ENCODE measurements around the gene CREB3L1. TPM values are rescaled to one million over a fixed set of nuclear protein-coding genes. Genes with fewer than 3 reads are reported as not detected.
"Not testable (repeated sequence)": the region's sequence is repeated elsewhere in the genome, so short reads cannot be mapped to it uniquely, and the experiment has no call there.

The CREB3L1 gene
- total RNA-seq, 1 donor from 2014 or later = 12.5 TPM

DNA sequence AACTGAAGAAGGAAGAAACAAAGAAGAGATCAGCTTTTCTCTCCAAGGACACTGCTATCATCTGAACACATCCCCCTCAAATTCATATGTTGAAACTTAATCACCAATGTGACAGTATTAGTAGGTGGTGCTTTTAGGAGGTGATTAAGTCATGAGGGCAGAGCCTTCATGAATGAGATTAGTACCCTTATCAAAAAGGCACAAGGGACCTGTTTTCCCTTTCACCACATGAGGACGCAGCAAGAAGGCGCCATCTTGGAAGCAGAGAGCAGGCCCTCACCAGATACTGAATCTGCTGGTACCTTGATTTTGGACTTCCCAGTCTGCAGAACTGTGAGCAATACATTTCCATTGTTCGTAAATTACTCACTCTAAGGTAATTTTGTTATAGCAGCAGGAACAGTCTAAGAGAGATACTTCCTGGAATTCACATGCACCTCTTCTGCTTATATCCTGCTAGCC lies 20.9 kb upstream of the CREB3L1 start:
- Histone ChIP-seq H3K9me3 (ENCODE audit: control insufficient read depth in 3 of 3, low read length in 3 of 3) (no peaks in the 10 kb centered on the region), H3K4me3 (ENCODE audit: low read length in 3 of 3) (no peak overlapping the region), H3K27me3 (ENCODE audit: control insufficient read depth in 3 of 3, insufficient read depth in 3 of 3, low read length in 3 of 3) (no peaks in the 10 kb centered on the region), H3K27ac (ENCODE audit: low read depth, low read length) (no peak overlapping the region), H3K9ac (ENCODE audit: low read depth in 1 of 3, low read length in 3 of 3) (no peak overlapping the region), H3K4me1 (ENCODE audit: control insufficient read depth in 3 of 3, insufficient read depth in 3 of 3, low read length in 3 of 3) (no peaks in the 10 kb centered on the region), H3K36me3 (ENCODE audit: control insufficient read depth in 3 of 3, insufficient read depth in 3 of 3, low read length in 3 of 3) (no peaks in the 10 kb centered on the region)

GRCh38 chr11:46259347-46259746 lies 18.1 kb upstream of the CREB3L1 start:
- not testable (repeated sequence) for H3K9ac ChIP-seq (ENCODE audit: low read depth in 1 of 3, low read length in 3 of 3); H3K27me3 ChIP-seq (ENCODE audit: control insufficient read depth in 3 of 3, insufficient read depth in 3 of 3, low read length in 3 of 3); H3K27ac ChIP-seq (ENCODE audit: low read depth, low read length); H3K4me1 ChIP-seq (ENCODE audit: control insufficient read depth in 3 of 3, insufficient read depth in 3 of 3, low read length in 3 of 3); H3K4me3 ChIP-seq (ENCODE audit: low read length in 3 of 3); H3K36me3 ChIP-seq (ENCODE audit: control insufficient read depth in 3 of 3, insufficient read depth in 3 of 3, low read length in 3 of 3); H3K9me3 ChIP-seq (ENCODE audit: control insufficient read depth in 3 of 3, low read length in 3 of 3)

- H3K9ac ChIP-seq (ENCODE audit: low read depth in 1 of 3, low read length in 3 of 3) = no peak overlapping the region
- no peaks in the 10 kb centered on the region for H3K4me1 ChIP-seq (ENCODE audit: control insufficient read depth in 3 of 3, insufficient read depth in 3 of 3, low read length in 3 of 3)
These were observed 17.4 kb upstream of the CREB3L1 start for GRCh38 chr11:46259971-46260560.

DNA sequence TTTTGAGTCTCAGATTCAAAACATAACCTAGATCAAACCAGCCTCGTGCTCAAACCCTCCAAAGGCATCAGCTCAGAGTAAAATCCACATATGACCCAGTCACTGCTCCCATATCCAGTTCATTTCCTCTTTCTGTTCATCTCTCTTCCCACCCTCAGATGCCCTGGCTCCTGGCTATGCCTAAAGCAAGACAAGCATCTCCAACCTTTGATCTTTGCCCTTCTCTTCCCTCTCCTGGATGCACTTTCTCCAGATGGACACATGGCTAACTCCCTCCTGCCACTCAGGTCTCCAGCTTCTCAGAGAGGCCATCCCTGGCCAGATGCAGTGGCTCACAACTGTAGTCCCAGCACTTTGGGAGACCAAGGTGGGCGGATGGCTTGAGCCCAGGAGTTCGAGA lies 14.3 kb upstream of the CREB3L1 start:
- Histone ChIP-seq H3K4me3 (ENCODE audit: low read length in 3 of 3) (no peak overlapping the region), H3K9ac (ENCODE audit: low read depth in 1 of 3, low read length in 3 of 3) (no peak overlapping the region), H3K27me3 (ENCODE audit: control insufficient read depth in 3 of 3, insufficient read depth in 3 of 3, low read length in 3 of 3) (no peaks in the 10 kb centered on the region), H3K4me1 (ENCODE audit: control insufficient read depth in 3 of 3, insufficient read depth in 3 of 3, low read length in 3 of 3) (peaks cover 0 to 7% (median 0%) of the 10 kb centered on the region in 3 donors), H3K36me3 (ENCODE audit: control insufficient read depth in 3 of 3, insufficient read depth in 3 of 3, low read length in 3 of 3) (no peaks in the 10 kb centered on the region), H3K27ac (ENCODE audit: low read depth, low read length) (no peak overlapping the region), H3K9me3 (ENCODE audit: control insufficient read depth in 3 of 3, low read length in 3 of 3) (no peaks in the 10 kb centered on the region)

More at GRCh38 chr11:46259971-46260560, 17.4 kb upstream of the CREB3L1 start:
- no peaks in the 10 kb centered on the region for H3K27me3 ChIP-seq (ENCODE audit: control insufficient read depth in 3 of 3, insufficient read depth in 3 of 3, low read length in 3 of 3)
- H3K27ac ChIP-seq (ENCODE audit: low read depth, low read length) = no peak overlapping the region
- H3K4me3 ChIP-seq (ENCODE audit: low read length in 3 of 3) = no peak overlapping the region
- H3K9me3 ChIP-seq (ENCODE audit: control insufficient read depth in 3 of 3, low read length in 3 of 3) = no peaks in the 10 kb centered on the region
- H3K36me3 ChIP-seq (ENCODE audit: control insufficient read depth in 3 of 3, insufficient read depth in 3 of 3, low read length in 3 of 3) = no peaks in the 10 kb centered on the region

- no peak overlapping the region for H3K4me3 ChIP-seq (ENCODE audit: low read length in 3 of 3)
- no peaks in the 10 kb centered on the region for H3K9me3 ChIP-seq (ENCODE audit: control insufficient read depth in 3 of 3, low read length in 3 of 3)
These were observed 13.4 kb upstream of the CREB3L1 start for GRCh38 chr11:46264030-46264429.

DNA sequence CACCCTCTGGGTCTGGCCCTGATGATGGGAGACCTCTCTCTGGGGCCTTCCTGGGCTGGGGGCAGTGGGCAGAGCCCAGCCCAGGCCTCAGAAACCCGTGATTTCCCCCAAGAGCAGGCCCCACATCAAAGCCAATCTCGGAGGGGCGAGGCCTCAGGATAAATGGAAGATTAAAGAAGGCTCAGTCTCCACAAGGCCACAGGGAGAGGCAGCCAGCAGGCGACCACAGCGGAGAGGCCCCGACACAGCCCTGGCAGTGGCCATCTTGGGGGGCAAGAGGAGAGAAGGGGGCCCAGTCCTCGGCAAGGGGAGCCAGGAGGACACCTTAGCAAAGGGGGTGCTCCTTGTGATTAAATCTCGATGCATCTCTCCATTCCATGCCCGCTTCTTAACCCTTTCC lies 12.5 kb upstream of the CREB3L1 start:
- Histone ChIP-seq H3K9ac (ENCODE audit: low read depth in 1 of 3, low read length in 3 of 3) (no peak overlapping the region), H3K36me3 (ENCODE audit: control insufficient read depth in 3 of 3, insufficient read depth in 3 of 3, low read length in 3 of 3) (no peaks in the 10 kb centered on the region), H3K9me3 (ENCODE audit: control insufficient read depth in 3 of 3, low read length in 3 of 3) (no peaks in the 10 kb centered on the region), H3K4me3 (ENCODE audit: low read length in 3 of 3) (no peak overlapping the region), H3K4me1 (ENCODE audit: control insufficient read depth in 3 of 3, insufficient read depth in 3 of 3, low read length in 3 of 3) (peaks cover 0 to 7% (median 0%) of the 10 kb centered on the region in 3 donors), H3K27me3 (ENCODE audit: control insufficient read depth in 3 of 3, insufficient read depth in 3 of 3, low read length in 3 of 3) (no peaks in the 10 kb centered on the region), H3K27ac (ENCODE audit: low read depth, low read length) (no peak overlapping the region)

More at GRCh38 chr11:46264030-46264429, 13.4 kb upstream of the CREB3L1 start:
- Histone ChIP-seq H3K4me1 (ENCODE audit: control insufficient read depth in 3 of 3, insufficient read depth in 3 of 3, low read length in 3 of 3) (peaks cover 0 to 7% (median 0%) of the 10 kb centered on the region in 3 donors), H3K27me3 (ENCODE audit: control insufficient read depth in 3 of 3, insufficient read depth in 3 of 3, low read length in 3 of 3) (no peaks in the 10 kb centered on the region), H3K27ac (ENCODE audit: low read depth, low read length) (no peak overlapping the region), H3K9ac (ENCODE audit: low read depth in 1 of 3, low read length in 3 of 3) (no peak overlapping the region), H3K36me3 (ENCODE audit: control insufficient read depth in 3 of 3, insufficient read depth in 3 of 3, low read length in 3 of 3) (no peaks in the 10 kb centered on the region)

DNA sequence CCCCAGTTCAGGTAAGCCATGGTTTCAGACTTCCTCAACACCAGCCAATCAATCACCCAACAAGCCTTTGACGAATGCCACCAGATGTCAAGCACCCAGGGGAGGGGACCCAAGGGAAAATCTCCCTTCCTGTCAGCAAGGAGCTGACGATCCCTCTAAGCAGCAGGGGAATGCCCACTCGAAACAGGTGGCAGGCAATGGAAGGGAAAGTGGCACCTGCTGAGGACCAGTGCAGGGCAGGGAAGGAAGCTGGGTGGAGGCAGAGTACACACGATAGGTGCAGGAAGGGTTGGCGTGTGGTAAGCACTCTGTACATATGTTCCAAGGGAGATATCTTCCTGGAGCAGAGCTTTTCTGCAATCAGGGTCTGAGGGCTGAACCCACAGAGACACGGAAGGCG lies 11.7 kb upstream of the CREB3L1 start:
- peaks cover 0 to 7% (median 0%) of the 10 kb centered on the region in 3 donors for H3K4me1 ChIP-seq (ENCODE audit: control insufficient read depth in 3 of 3, insufficient read depth in 3 of 3, low read length in 3 of 3)
- H3K4me3 ChIP-seq (ENCODE audit: low read length in 3 of 3) = no peak overlapping the region
- no peaks in the 10 kb centered on the region for H3K9me3 ChIP-seq (ENCODE audit: control insufficient read depth in 3 of 3, low read length in 3 of 3)
- no peak overlapping the region for H3K27ac ChIP-seq (ENCODE audit: low read depth, low read length)
- H3K36me3 ChIP-seq (ENCODE audit: control insufficient read depth in 3 of 3, insufficient read depth in 3 of 3, low read length in 3 of 3) = no peaks in the 10 kb centered on the region
- H3K27me3 ChIP-seq (ENCODE audit: control insufficient read depth in 3 of 3, insufficient read depth in 3 of 3, low read length in 3 of 3) = no peaks in the 10 kb centered on the region
- H3K9ac ChIP-seq (ENCODE audit: low read depth in 1 of 3, low read length in 3 of 3) = no peak overlapping the region

- H3K36me3 ChIP-seq (ENCODE audit: control insufficient read depth in 3 of 3, insufficient read depth in 3 of 3, low read length in 3 of 3) = no peaks in the 10 kb centered on the region
- no peaks in the 10 kb centered on the region for H3K27me3 ChIP-seq (ENCODE audit: control insufficient read depth in 3 of 3, insufficient read depth in 3 of 3, low read length in 3 of 3)
- no peak overlapping the region for H3K27ac ChIP-seq (ENCODE audit: low read depth, low read length)
- H3K9me3 ChIP-seq (ENCODE audit: control insufficient read depth in 3 of 3, low read length in 3 of 3) = no peaks in the 10 kb centered on the region
- no peak overlapping the region for H3K4me3 ChIP-seq (ENCODE audit: low read length in 3 of 3)
- no peak overlapping the region for H3K9ac ChIP-seq (ENCODE audit: low read depth in 1 of 3, low read length in 3 of 3)
- peaks cover 11 to 14% (median 12%) of the 10 kb centered on the region in 3 donors for H3K4me1 ChIP-seq (ENCODE audit: control insufficient read depth in 3 of 3, insufficient read depth in 3 of 3, low read length in 3 of 3)
These were observed 9.5 kb upstream of the CREB3L1 start for GRCh38 chr11:46267930-46268329.

GRCh38 chr11:46270684-46271083 lies 6.8 kb upstream of the CREB3L1 start:
- peaks cover 0 to 9% (median 2%) of the 10 kb centered on the region in 3 donors for H3K27me3 ChIP-seq (ENCODE audit: control insufficient read depth in 3 of 3, insufficient read depth in 3 of 3, low read length in 3 of 3)
- peaks cover 12 to 27% (median 18%) of the 10 kb centered on the region in 3 donors for H3K4me1 ChIP-seq (ENCODE audit: control insufficient read depth in 3 of 3, insufficient read depth in 3 of 3, low read length in 3 of 3)
- no peak overlapping the region for H3K4me3 ChIP-seq (ENCODE audit: low read length in 3 of 3)
- no peaks in the 10 kb centered on the region for H3K9me3 ChIP-seq (ENCODE audit: control insufficient read depth in 3 of 3, low read length in 3 of 3)
- H3K36me3 ChIP-seq (ENCODE audit: control insufficient read depth in 3 of 3, insufficient read depth in 3 of 3, low read length in 3 of 3) = no peaks in the 10 kb centered on the region
- H3K27ac ChIP-seq (ENCODE audit: low read depth, low read length) = no peak overlapping the region
- no peak overlapping the region for H3K9ac ChIP-seq (ENCODE audit: low read depth in 1 of 3, low read length in 3 of 3)

- peaks cover 12 to 29% (median 23%) of the 10 kb centered on the region in 3 donors for H3K4me1 ChIP-seq (ENCODE audit: control insufficient read depth in 3 of 3, insufficient read depth in 3 of 3, low read length in 3 of 3)
These were observed 6.1 kb upstream of the CREB3L1 start for GRCh38 chr11:46271407-46271806.

More at GRCh38 chr11:46271407-46271806, 6.1 kb upstream of the CREB3L1 start:
- Histone ChIP-seq H3K36me3 (ENCODE audit: control insufficient read depth in 3 of 3, insufficient read depth in 3 of 3, low read length in 3 of 3) (no peaks in the 10 kb centered on the region), H3K4me3 (ENCODE audit: low read length in 3 of 3) (no peak overlapping the region), H3K27me3 (ENCODE audit: control insufficient read depth in 3 of 3, insufficient read depth in 3 of 3, low read length in 3 of 3) (peaks cover 3 to 16% (median 9%) of the 10 kb centered on the region in 3 donors), H3K27ac (ENCODE audit: low read depth, low read length) (no peak overlapping the region), H3K9ac (ENCODE audit: low read depth in 1 of 3, low read length in 3 of 3) (no peak overlapping the region), H3K9me3 (ENCODE audit: control insufficient read depth in 3 of 3, low read length in 3 of 3) (no peaks in the 10 kb centered on the region)

Data from skeletal muscle tissue (tissue), 4 donors.